Activated B cell treated with CpG ODN at 0.5 μM for 24 hours (primary cell): ENCODE results near the gene SLC11A2. TPM values are rescaled to one million over a fixed set of nuclear protein-coding genes. Genes with fewer than 3 reads are reported as not detected.

Source experiments
- ATAC-seq: fragments of 200-7000 bp; cut with Tn5 transposase; one replicate; pipeline ENCODE4 v1.10.0; 2021; ENCODE audit warnings: low read depth, mild to moderate bottlenecking, moderate library complexity
- CTCF ChIA-PET: fragments of 350-600 bp; sonication (Branson Sonifier 250); formaldehyde crosslinking; loops from one replicate; lab custom pipeline; 2021; ENCODE audit warnings: antibody characterized with exemption; lab: Charles Lee
- POLR2A ChIA-PET: fragments of 350-600 bp; sonication (Branson Sonifier 250); formaldehyde crosslinking; loops from one replicate; lab custom pipeline; 2021; ENCODE audit warnings: antibody characterized with exemption; lab: Charles Lee
- DNase-seq: peaks from one replicate; pipeline ENCODE4 v3.0.0; 2022
- H3K27ac Mint-ChIP-seq: one replicate; pipeline ENCODE4 v1.8.0; 2020; ENCODE audit warnings: mixed read lengths
- H3K27me3 Mint-ChIP-seq: one replicate; pipeline ENCODE4 v1.8.0; 2021; ENCODE audit warnings: mixed read lengths
- H3K36me3 Mint-ChIP-seq: one replicate; pipeline ENCODE4 v1.8.0; 2021; ENCODE audit warnings: low read depth, mixed read lengths
- H3K4me1 Mint-ChIP-seq: one replicate; pipeline ENCODE4 v1.8.0; 2021; ENCODE audit warnings: mixed read lengths
- H3K4me3 Mint-ChIP-seq: one replicate; pipeline ENCODE4 v1.8.0; 2020; ENCODE audit warnings: mild to moderate bottlenecking, mixed read lengths
- H3K9me3 Mint-ChIP-seq: one replicate; pipeline ENCODE4 v1.8.0; 2020; ENCODE audit warnings: mixed read lengths
- intact Hi-C: fragments of 100-400 bp; cut with micrococcal nuclease; formaldehyde crosslinking; loops from one replicate; pipeline ENCODE4 v1.15.1; 2024
- total RNA-seq: library from RNA; stranded (reverse); gene quantifications from 2 replicates; pipeline ENCODE4 v1.2.3, GENCODE V29; 2022
- TF ChIP-seq, protein P1 (sequence below): fragments of 200-600 bp; IDR thresholded peaks from one replicate; pipeline ENCODE4 v1.8.0; 2022; ENCODE audit warnings: antibody characterized with exemption, mild to moderate bottlenecking

The SLC11A2 gene
- total RNA-seq, 1 donor from 2014 or later = 44.6 TPM

DNA sequence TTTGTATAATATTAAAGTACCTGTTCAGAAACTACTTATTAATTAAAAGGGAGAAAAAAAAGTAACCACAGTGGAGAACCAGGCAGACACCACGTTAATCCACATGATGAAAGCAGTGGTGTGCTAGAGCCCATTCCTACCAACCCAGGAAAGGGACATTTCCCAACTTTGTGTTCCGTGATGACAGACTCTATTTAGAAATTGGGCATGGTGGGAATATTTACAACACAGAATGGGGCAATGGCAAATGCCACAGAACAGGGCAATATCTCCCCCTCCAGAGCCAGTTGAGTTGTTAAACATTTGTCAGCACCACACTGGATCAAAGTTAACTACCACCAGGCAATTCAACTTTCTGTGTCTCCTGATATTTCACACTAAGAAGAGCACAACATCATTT lies 75.1 kb downstream of the SLC11A2 start:
- H3K4me1 Mint-ChIP-seq = no peaks in the 10 kb centered on the region
- CTCF ChIA-PET = no interaction called here
- ATAC-seq (no peak), DNase-seq (no peak)
- no peak overlapping the region for H3K27ac Mint-ChIP-seq
- no peak overlapping the region for H3K4me3 Mint-ChIP-seq
- POLR2A ChIA-PET = no interaction called here
- H3K36me3 Mint-ChIP-seq = peaks cover 2% of the 10 kb centered on the region
- intact Hi-C loops = no loop called here
- TF ChIP-seq, protein P1, sequence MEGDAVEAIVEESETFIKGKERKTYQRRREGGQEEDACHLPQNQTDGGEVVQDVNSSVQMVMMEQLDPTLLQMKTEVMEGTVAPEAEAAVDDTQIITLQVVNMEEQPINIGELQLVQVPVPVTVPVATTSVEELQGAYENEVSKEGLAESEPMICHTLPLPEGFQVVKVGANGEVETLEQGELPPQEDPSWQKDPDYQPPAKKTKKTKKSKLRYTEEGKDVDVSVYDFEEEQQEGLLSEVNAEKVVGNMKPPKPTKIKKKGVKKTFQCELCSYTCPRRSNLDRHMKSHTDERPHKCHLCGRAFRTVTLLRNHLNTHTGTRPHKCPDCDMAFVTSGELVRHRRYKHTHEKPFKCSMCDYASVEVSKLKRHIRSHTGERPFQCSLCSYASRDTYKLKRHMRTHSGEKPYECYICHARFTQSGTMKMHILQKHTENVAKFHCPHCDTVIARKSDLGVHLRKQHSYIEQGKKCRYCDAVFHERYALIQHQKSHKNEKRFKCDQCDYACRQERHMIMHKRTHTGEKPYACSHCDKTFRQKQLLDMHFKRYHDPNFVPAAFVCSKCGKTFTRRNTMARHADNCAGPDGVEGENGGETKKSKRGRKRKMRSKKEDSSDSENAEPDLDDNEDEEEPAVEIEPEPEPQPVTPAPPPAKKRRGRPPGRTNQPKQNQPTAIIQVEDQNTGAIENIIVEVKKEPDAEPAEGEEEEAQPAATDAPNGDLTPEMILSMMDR = no peak
- H3K9me3 Mint-ChIP-seq = no peaks in the 10 kb centered on the region
- no peaks in the 10 kb centered on the region for H3K27me3 Mint-ChIP-seq

DNA sequence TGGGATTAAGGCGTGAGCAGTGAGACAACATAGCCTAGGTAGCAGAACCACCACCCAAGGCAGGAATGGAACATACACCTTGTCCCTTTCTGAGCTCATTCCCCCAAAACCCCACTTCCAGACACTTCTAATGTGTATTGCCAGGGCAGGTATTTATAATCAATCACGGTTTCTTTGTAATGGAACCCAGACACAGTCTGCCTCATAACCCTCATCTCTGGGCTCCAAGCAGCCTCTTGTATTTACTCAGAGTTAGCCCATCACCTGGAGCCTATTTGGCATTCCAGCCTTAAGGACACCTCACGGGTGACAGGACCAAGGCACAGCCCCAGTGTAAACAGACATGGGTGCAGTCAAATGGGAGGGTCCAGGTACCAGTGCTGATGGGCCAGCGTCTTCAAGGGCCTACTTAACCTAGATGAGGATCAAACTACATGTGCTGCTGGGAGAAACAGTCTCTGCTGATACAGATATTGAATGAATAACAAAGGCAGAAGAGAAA lies 76.3 kb downstream of the SLC11A2 start:
- Mint-ChIP-seq H3K27ac (no peak overlapping the region), H3K9me3 (no peaks in the 10 kb centered on the region), H3K27me3 (no peaks in the 10 kb centered on the region), H3K4me1 (no peaks in the 10 kb centered on the region), H3K4me3 (no peak overlapping the region), H3K36me3 (peaks cover 2% of the 10 kb centered on the region)
- intact Hi-C loops = no loop called here
- ChIA-PET POLR2A (no interaction called here), CTCF (interaction anchor here (1.4 kb wide), 1 partner anchor 37 kb away, joined by 5 read pairs; no protein-coding TSS in a partner anchor)
- no peak for ATAC-seq
- DNase-seq = no peak
- TF ChIP-seq, protein P1 = no peak

DNA sequence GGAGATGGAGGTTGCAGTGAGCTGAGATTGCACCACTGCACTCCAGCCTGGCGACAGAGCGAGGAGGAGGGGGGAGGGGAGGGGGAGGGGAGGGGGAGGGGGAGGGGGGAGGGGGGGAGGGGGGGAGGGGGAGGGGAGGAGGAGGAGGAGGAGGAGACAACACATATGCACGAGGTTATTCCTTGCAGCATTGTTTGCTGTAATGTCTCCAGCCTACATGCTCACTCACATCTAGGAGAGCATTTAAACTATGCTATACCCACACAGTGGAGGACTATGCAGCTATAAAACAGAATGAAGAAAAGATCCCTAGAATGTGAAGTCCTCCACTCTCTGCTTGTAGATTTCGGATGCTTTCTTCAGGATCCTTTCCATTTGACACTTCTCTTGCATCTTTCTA lies 77.4 kb downstream of the SLC11A2 start:
- no peaks in the 10 kb centered on the region for H3K27me3 Mint-ChIP-seq

DNA sequence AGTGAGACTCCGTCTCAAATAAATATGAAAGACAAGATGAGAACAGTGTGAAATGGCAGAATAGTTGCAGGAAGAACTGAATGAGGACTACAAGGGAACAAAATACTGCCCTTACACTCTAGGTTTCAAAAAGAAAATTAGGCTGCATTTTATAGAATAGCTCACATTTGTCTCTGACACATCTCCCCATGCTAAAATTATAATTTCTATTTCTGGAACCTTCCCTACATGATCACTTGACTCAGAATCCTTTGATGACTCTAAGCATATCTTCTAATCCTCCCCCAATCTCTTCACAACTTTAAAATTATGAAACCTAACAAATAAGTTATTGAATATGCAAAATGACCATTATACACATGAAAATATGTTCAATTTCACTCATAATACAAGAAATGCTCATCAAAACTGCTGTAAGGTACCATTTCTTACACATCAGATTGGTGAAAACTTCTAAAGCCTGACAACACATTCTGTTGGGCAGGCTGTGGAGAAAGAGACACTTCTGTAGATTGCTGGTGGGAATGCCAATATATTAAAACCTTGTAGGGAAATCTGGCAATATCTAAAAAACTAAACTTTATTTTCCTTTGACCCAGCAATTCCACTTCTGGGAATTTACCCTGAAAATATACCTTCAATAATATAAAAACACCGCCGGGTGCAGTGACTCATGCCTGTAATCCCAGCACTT lies 78.1 kb downstream of the SLC11A2 start:
- ChIA-PET POLR2A (interaction anchor here (0.8 kb wide), 1 partner anchor 376 kb away, joined by 3 read pairs; the partner anchor contains the start of gene BIN2), CTCF (interaction anchor here (1.4 kb wide), 1 partner anchor 38 kb away, joined by 5 read pairs; no protein-coding TSS in a partner anchor)
- ATAC-seq (no peak), DNase-seq (no peak)
- TF ChIP-seq, protein P1 = no peak
- H3K36me3 Mint-ChIP-seq = peaks cover 2% of the 10 kb centered on the region
- no peak overlapping the region for H3K27ac Mint-ChIP-seq
- no peaks in the 10 kb centered on the region for H3K9me3 Mint-ChIP-seq
- peaks cover 2% of the 10 kb centered on the region for H3K4me1 Mint-ChIP-seq
- no peak overlapping the region for H3K4me3 Mint-ChIP-seq
- H3K27me3 Mint-ChIP-seq = no peaks in the 10 kb centered on the region
- intact Hi-C loops = no loop called here

More for the DNA sequence above, 77.4 kb downstream of the SLC11A2 start:
- no peaks in the 10 kb centered on the region for H3K4me1 Mint-ChIP-seq
- TF ChIP-seq, protein P1 = no peak
- CTCF ChIA-PET = interaction anchor here (1.4 kb wide), 1 partner anchor 38 kb away, joined by 5 read pairs; no protein-coding TSS in a partner anchor
- no peaks in the 10 kb centered on the region for H3K9me3 Mint-ChIP-seq
- no peak for DNase-seq
- ATAC-seq = no peak
- POLR2A ChIA-PET = no interaction called here
- H3K36me3 Mint-ChIP-seq = peaks cover 2% of the 10 kb centered on the region
- no peak overlapping the region for H3K4me3 Mint-ChIP-seq
- intact Hi-C loops = no loop called here
- H3K27ac Mint-ChIP-seq = no peak overlapping the region

DNA sequence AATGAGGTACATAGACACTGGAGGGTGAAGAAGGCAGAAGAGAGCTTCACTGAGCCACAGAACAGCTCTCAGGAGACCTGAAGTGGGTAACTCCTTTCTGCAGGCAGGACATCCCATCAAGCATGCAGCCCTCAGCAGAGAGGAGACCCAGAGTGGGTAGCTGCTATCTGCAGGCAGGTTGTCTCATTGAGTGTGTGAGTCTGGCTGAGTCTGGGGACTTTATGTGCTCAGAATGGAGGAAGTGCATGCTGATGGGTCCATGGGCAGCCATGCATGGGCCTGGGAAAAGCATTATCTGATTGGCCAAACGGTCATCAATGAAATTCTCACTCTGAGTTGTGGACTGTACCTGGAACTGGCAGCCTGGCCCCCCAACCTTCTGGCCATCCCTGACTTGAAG lies 88.5 kb downstream of the SLC11A2 start:
- Mint-ChIP-seq H3K36me3 (peaks cover 32% of the 10 kb centered on the region), H3K4me3 (no peak overlapping the region), H3K27me3 (no peaks in the 10 kb centered on the region), H3K4me1 (peaks cover 36% of the 10 kb centered on the region), H3K9me3 (peaks cover 5% of the 10 kb centered on the region), H3K27ac (no peak overlapping the region)
- CTCF ChIA-PET = no interaction called here
- DNase-seq (no peak), ATAC-seq (no peak)
- intact Hi-C loops = no loop called here
- TF ChIP-seq, protein P1 = no peak
- POLR2A ChIA-PET = interaction anchor here (1.1 kb wide), 1 partner anchor 12 kb away, joined by 3 read pairs; no protein-coding TSS in a partner anchor
